ENCODE measurements around the gene CLINT1.

DNA sequence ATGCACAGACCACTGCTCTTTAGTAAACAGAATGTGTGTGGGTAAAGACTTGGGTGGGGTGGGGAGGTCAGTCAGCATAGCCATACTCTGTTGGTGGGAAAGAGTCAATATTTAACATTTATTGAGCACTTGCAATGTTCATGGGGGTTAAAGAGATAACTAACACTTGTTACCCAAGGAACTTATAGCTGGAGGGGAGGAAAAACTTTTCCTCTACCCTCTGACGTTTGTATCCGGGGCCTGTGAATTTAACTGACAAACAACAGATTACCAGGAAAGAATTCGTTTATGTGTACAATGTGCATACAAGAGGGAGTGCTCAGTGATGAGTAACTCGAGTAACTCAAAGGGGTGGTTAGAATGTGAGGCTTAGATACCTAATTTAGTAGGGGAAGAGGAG is 6.8 kb upstream of the CLINT1 start:
- TF ChIP-seq, protein P1, sequence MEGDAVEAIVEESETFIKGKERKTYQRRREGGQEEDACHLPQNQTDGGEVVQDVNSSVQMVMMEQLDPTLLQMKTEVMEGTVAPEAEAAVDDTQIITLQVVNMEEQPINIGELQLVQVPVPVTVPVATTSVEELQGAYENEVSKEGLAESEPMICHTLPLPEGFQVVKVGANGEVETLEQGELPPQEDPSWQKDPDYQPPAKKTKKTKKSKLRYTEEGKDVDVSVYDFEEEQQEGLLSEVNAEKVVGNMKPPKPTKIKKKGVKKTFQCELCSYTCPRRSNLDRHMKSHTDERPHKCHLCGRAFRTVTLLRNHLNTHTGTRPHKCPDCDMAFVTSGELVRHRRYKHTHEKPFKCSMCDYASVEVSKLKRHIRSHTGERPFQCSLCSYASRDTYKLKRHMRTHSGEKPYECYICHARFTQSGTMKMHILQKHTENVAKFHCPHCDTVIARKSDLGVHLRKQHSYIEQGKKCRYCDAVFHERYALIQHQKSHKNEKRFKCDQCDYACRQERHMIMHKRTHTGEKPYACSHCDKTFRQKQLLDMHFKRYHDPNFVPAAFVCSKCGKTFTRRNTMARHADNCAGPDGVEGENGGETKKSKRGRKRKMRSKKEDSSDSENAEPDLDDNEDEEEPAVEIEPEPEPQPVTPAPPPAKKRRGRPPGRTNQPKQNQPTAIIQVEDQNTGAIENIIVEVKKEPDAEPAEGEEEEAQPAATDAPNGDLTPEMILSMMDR (IDR thresholded peaks at IDR 0.05; ENCODE audit: low read length): no peak
- no peak for TF ChIP-seq EZH2 (IDR thresholded peaks at IDR 0.05; ENCODE audit: borderline replicate concordance, low read length)

All from OCI-LY1 (cell line).